ENCODE measurements around the gene CFAP97D2. TPM values are rescaled to one million over a fixed set of nuclear protein-coding genes. Genes with fewer than 3 reads are reported as not detected.
"Not testable (repeated sequence)": the region's sequence is repeated elsewhere in the genome, so short reads cannot be mapped to it uniquely, and the experiment has no call there.

The CFAP97D2 gene
- total RNA-seq, 2 experiments from 2014 or later, result not detected

- POLR2A ChIA-PET, result not testable (repeated sequence)
These were observed 72.8 kb downstream of the CFAP97D2 start for GRCh38 chr13:114251639-114252440.

GRCh38 chr13:114256547-114256946 lies 77.5 kb downstream of the CFAP97D2 start:
- CTCF ChIA-PET, result no interaction called here
- POLR2A ChIA-PET, result no interaction called here

More at GRCh38 chr13:114251639-114252440, 72.8 kb downstream of the CFAP97D2 start:
- CTCF ChIA-PET, result not testable (repeated sequence)

GRCh38 chr13:114257014-114257413 lies 78.0 kb downstream of the CFAP97D2 start:
- CTCF ChIA-PET, result no interaction called here
- POLR2A ChIA-PET, result no interaction called here

- CTCF ChIA-PET, result no interaction called here
These were observed 79.5 kb downstream of the CFAP97D2 start for GRCh38 chr13:114258589-114258988.

GRCh38 chr13:114259374-114259773 lies 80.3 kb downstream of the CFAP97D2 start:
- POLR2A ChIA-PET, result no interaction called here
- CTCF ChIA-PET, result no interaction called here

More at GRCh38 chr13:114258589-114258988, 79.5 kb downstream of the CFAP97D2 start:
- POLR2A ChIA-PET, result no interaction called here

GRCh38 chr13:114259974-114260373 lies 80.9 kb downstream of the CFAP97D2 start:
- ChIA-PET POLR2A (interaction anchor here (0.6 kb wide), 1 partner anchor 55 kb away, joined by 3 read pairs; no protein-coding TSS in a partner anchor), CTCF (no interaction called here)

GRCh38 chr13:114260814-114261213 lies 81.8 kb downstream of the CFAP97D2 start:
- POLR2A ChIA-PET, result no interaction called here
- CTCF ChIA-PET, result no interaction called here

- CTCF ChIA-PET, result no interaction called here
- POLR2A ChIA-PET, result no interaction called here
These were observed 82.4 kb downstream of the CFAP97D2 start for GRCh38 chr13:114261328-114261965.

GRCh38 chr13:114263578-114263977 lies 84.5 kb downstream of the CFAP97D2 start:
- CTCF ChIA-PET, result no interaction called here

GRCh38 chr13:114264313-114264712 lies 85.3 kb downstream of the CFAP97D2 start:
- CTCF ChIA-PET, POLR2A ChIA-PET: not testable (repeated sequence)

More at GRCh38 chr13:114263578-114263977, 84.5 kb downstream of the CFAP97D2 start:
- POLR2A ChIA-PET, result no interaction called here

- ChIA-PET POLR2A (no interaction called here), CTCF (no interaction called here)
These were observed 86.0 kb downstream of the CFAP97D2 start for GRCh38 chr13:114264886-114265611.

- CTCF ChIA-PET, result no interaction called here
These were observed 87.2 kb downstream of the CFAP97D2 start for GRCh38 chr13:114266241-114266640.

GRCh38 chr13:114268344-114269280 lies 89.6 kb downstream of the CFAP97D2 start:
- ChIA-PET CTCF (interaction anchor here (1.4 kb wide), 1 partner anchor 11 kb away, joined by 3 read pairs; no protein-coding TSS in a partner anchor), POLR2A (interaction anchor here (1.5 kb wide), 1 partner anchor 11 kb away, joined by 7 read pairs; no protein-coding TSS in a partner anchor)

More at GRCh38 chr13:114266241-114266640, 87.2 kb downstream of the CFAP97D2 start:
- POLR2A ChIA-PET, result no interaction called here

- ChIA-PET CTCF (no interaction called here), POLR2A (interaction anchor here (1.5 kb wide), 1 partner anchor 10 kb away, joined by 7 read pairs; no protein-coding TSS in a partner anchor)
These were observed 90.3 kb downstream of the CFAP97D2 start for GRCh38 chr13:114269281-114269770.

Other genes with a start within 250 kb of the CFAP97D2 start
- gene C13orf46, start 205.2 kb upstream of the CFAP97D2 start, total RNA-seq, result under 1 TPM; 0.59 to 0.78 TPM
- gene RASA3, start 46.6 kb upstream of the CFAP97D2 start, total RNA-seq, result 10 to 100 TPM; 22.1 to 22.5 TPM
- gene CDC16, start 55.6 kb downstream of the CFAP97D2 start, total RNA-seq, result 10 to 100 TPM; 75.1 to 76.7 TPM
- 10 to 100 TPM; 41.8 to 46.2 TPM for gene UPF3A, start 102.3 kb downstream of the CFAP97D2 start, total RNA-seq
- 10 to 100 TPM; 42.0 to 42.3 TPM for gene CHAMP1, start 135.2 kb downstream of the CFAP97D2 start, total RNA-seq